Ectodermal cell (in vitro differentiated cells): ENCODE data around the gene WDR5.

Source experiments
- H3K27ac ChIP-seq: 2 replicates; pipeline ENCODE4 v1.7.0; 2013; ENCODE audit warnings: mild to moderate bottlenecking, low read depth, low read length; ENCODE audit not compliant: insufficient read depth, poor library complexity, severe bottlenecking
- H3K27me3 ChIP-seq: 2 replicates; pipeline ENCODE4 v1.7.0; 2013; ENCODE audit warnings: mild to moderate bottlenecking, low read length; ENCODE audit not compliant: insufficient read depth, control insufficient read depth, poor library complexity, severe bottlenecking
- H3K36me3 ChIP-seq: one replicate; pipeline ENCODE4 v1.7.0; 2013; ENCODE audit warnings: low read length; ENCODE audit not compliant: control insufficient read depth, insufficient read depth
- H3K4me1 ChIP-seq: one replicate; pipeline ENCODE4 v1.7.0; 2013; ENCODE audit warnings: low read length; ENCODE audit not compliant: control insufficient read depth, insufficient read depth
- H3K4me3 ChIP-seq: 2 replicates; pipeline ENCODE4 v1.7.0; 2013; ENCODE audit warnings: low read depth, low read length, control low read depth; ENCODE audit not compliant: insufficient read depth
- H3K9me3 ChIP-seq: 2 replicates; pipeline ENCODE4 v1.7.0; 2013; ENCODE audit warnings: mild to moderate bottlenecking, low read length, moderate library complexity; ENCODE audit not compliant: control insufficient read depth
- WGBS, 2 experiments: methylation state at CpG; one replicate each; pipeline ENCODE4 v1.1.7; 2013; ENCODE audit warnings: missing lambda C conversion rate in 2 of 2; 5-methylcytosine and 5-hydroxymethylcytosine counted together

Gene WDR5

GRCh38 chr9:134157378-134157885 is 21.6 kb downstream of the WDR5 start:
- Histone ChIP-seq H3K9me3 (no peaks in the 10 kb centered on the region), H3K36me3 (peaks cover 42% of the 10 kb centered on the region), H3K4me3 (no peak overlapping the region), H3K27ac (no peak overlapping the region), H3K4me1 (no peaks in the 10 kb centered on the region), H3K27me3 (peaks cover 2% of the 10 kb centered on the region)
- WGBS, 2 experiments, result 95 to 96% methylated on average over 23 of the region's 23 CpGs

DNA sequence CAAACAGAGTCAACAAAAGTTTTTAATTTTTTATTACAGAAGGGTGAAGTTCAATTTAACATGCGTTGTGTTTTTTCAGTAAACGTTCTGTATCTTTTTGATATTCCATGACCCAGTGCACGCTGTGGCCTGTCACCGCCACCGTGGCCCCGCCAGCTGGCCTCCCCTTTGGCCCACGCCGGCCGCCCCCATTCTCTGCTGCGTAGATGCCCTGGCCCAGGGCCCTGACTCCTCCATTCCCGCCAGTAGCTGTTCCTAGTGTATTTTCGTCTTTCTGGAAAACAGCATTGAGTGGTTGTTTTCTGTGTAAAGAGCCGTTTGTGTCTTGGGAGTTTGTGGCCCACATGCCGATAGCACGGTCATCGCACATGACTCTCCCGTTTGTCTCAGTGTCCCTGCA is 22.4 kb downstream of the WDR5 start:
- 94 to 95% methylated on average over 17 of the region's 17 CpGs for WGBS, 2 experiments
- H3K4me1 ChIP-seq, result no peaks in the 10 kb centered on the region
- peaks cover 10% of the 10 kb centered on the region for H3K27me3 ChIP-seq
- H3K9me3 ChIP-seq, result no peaks in the 10 kb centered on the region
- peaks cover 36% of the 10 kb centered on the region for H3K36me3 ChIP-seq
- no peak overlapping the region for H3K27ac ChIP-seq
- H3K4me3 ChIP-seq, result no peak overlapping the region

DNA sequence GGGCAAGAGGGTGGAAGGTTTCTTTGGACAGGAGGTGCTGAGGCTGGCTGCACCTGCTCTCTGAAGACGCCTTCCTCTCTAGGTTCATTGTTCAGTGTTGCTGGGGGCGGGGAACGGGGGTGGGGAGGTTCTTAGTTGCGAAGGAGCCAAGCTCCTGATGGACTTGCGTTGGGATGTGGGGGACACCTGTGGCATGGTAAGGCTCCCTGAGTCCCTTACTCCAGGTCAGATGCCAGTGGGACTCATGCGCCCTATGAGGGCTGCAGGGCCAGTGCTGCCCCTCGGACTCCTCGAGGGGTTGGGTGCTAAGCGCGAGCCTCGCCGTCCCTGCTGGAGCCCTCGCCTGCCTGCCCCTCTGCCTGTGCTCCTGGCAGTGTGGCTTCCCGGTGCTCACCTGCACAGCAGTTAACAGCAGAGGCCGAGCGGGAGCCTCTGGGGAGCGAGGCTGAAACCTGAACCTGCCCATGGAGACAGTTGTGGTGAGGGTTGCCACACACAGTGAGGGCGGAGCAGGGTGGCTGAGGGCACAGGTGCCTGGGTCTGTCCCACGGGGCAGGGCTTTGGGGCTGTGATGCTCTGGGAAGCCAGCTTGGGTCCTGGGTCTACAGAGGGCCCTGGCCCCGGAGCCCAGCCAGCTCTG is 23.0 kb downstream of the WDR5 start:
- Histone ChIP-seq H3K27ac (no peak overlapping the region), H3K9me3 (no peaks in the 10 kb centered on the region), H3K4me3 (no peak overlapping the region), H3K27me3 (peaks cover 17% of the 10 kb centered on the region), H3K36me3 (peaks cover 35% of the 10 kb centered on the region), H3K4me1 (no peaks in the 10 kb centered on the region)
- 93 to 96% methylated on average over 20 of the region's 20 CpGs for WGBS, 2 experiments

DNA sequence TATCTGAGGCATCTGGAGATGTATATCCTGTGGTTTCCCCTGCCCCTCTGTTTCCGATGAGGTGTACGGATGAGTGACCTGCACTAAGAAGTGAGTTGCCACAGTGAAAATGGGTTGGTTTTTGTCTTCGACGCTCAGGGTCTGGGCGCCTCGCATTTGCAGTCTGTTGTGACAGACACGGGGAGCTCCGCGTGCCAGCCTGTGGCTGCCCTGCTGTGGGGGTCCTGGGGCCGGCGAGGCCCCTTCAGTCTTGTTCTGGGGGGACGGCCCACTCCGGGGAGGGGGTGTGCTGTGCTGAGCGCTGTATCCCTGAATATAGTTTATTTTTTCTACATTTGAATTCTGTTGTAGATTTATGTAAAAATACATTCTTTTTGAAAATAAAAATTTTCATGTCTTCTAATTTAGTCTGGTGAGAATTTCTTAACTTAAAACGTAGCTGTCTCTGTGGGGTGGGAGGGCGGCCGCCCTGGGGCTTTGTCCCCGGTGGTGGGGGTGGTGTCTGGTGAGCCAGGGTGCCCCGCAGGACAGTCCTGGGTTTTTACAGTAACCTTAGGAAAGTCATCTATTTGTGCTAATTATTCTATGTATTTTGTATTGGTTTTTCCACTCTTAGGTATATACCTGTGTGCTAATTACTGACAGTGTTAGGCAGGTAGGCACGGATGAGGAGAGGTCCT is 23.8 kb downstream of the WDR5 start:
- H3K36me3 ChIP-seq, result peaks cover 30% of the 10 kb centered on the region
- 93 to 94% methylated on average over 19 of the region's 20 CpGs for WGBS, 2 experiments
- no peaks in the 10 kb centered on the region for H3K9me3 ChIP-seq
- peaks cover 19% of the 10 kb centered on the region for H3K27me3 ChIP-seq
- no peak overlapping the region for H3K4me3 ChIP-seq
- no peak overlapping the region for H3K27ac ChIP-seq
- H3K4me1 ChIP-seq, result no peaks in the 10 kb centered on the region

DNA sequence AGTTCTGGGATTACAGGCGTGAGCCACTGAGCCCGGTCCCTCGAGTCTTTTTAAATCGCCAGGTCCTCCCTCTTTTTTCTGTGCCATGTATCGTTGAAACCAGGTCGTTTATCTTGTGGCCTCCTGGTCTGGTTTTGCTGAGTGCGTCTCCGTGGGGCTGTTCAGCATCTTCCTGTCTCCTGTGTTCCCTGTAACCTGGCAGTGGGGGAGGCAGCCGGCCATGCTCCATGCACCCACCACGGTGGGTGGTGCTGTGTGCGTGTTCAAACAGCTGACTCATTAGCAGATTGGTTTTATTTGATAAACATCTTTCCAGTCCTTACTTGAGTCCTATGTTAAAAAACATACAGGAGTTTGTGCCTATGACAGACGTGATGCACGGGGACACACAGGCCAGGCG is 25.8 kb downstream of the WDR5 start:
- peaks cover 4% of the 10 kb centered on the region for H3K4me1 ChIP-seq
- H3K9me3 ChIP-seq, result no peaks in the 10 kb centered on the region
- H3K27me3 ChIP-seq, result peaks cover 19% of the 10 kb centered on the region
- H3K36me3 ChIP-seq, result peaks cover 14% of the 10 kb centered on the region
- 95% methylated on average over 14 of the region's 14 CpGs for WGBS, 2 experiments
- H3K27ac ChIP-seq, result no peak overlapping the region
- no peak overlapping the region for H3K4me3 ChIP-seq

DNA sequence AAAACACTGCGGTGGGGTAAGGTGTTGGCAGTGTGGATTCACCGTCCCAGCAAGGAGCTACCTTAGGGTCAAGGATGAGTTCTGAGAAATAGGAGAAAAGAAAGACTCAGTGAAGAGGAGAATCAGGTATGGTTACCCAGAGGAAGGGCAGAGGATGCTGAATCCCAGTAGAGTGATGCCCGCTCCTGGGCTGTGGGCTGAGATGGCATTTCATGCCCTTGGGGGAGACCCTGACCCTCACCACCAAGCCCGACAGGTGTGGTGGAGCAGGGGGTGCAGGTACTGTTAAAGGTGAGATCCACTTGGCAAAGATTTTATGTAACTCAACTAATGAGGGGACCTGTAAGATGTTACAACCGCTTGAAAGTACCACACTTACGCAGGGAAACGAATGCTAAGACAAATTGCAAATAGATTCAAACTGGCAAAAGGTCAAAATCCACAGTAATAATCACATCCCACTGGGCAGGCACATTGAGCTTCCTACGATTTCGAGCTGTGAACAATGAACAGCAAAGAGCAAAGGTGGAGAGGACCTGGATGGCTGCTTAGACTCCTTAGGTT is 26.4 kb downstream of the WDR5 start:
- peaks cover 19% of the 10 kb centered on the region for H3K27me3 ChIP-seq
- H3K4me1 ChIP-seq, result peaks cover 4% of the 10 kb centered on the region
- no peaks in the 10 kb centered on the region for H3K9me3 ChIP-seq
- H3K4me3 ChIP-seq, result no peak overlapping the region
- peaks cover 10% of the 10 kb centered on the region for H3K36me3 ChIP-seq
- H3K27ac ChIP-seq, result no peak overlapping the region
- WGBS, 2 experiments, result 94 to 96% methylated on average over 9 of the region's 9 CpGs

GRCh38 chr9:134162926-134163370 is 27.1 kb downstream of the WDR5 start:
- H3K4me3 ChIP-seq, result no peak overlapping the region
- peaks cover 4% of the 10 kb centered on the region for H3K4me1 ChIP-seq
- no peaks in the 10 kb centered on the region for H3K9me3 ChIP-seq
- WGBS, 2 experiments, result 68 to 75% methylated on average over 24 of the region's 24 CpGs
- no peak overlapping the region for H3K27ac ChIP-seq
- H3K27me3 ChIP-seq, result peaks cover 19% of the 10 kb centered on the region
- H3K36me3 ChIP-seq, result peaks cover 10% of the 10 kb centered on the region

GRCh38 chr9:134163371-134164196 is 27.7 kb downstream of the WDR5 start:
- WGBS, 2 experiments, result 9 to 10% methylated on average over 80 of the region's 80 CpGs
- Histone ChIP-seq H3K36me3 (peaks cover 6% of the 10 kb centered on the region), H3K4me3 (no peak overlapping the region), H3K4me1 (peaks cover 4% of the 10 kb centered on the region), H3K9me3 (no peaks in the 10 kb centered on the region), H3K27ac (no peak overlapping the region), H3K27me3 (peaks cover 19% of the 10 kb centered on the region)

DNA sequence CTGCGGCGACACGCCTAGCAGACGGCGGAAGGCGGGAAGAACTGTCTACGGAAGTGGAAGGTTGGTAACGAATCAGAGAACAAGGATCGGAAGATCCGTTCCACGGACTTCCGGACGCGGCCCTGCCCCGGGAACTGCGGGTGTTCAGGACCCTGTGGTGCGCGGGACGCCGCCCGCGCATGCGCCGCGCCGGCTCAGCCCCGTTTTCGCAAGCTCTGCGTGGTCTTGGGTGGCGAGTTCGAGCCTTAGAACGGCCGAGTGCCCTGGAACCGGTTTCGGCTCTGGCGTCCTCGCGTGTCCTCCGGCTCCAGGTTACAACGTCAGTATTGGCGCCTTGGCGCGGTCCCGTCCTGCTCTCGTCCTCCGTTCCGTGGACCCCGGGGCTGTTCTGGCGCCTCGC is 29.0 kb downstream of the WDR5 start:
- 1% methylated on average over 50 of the region's 50 CpGs for WGBS, 2 experiments
- Histone ChIP-seq H3K27me3 (peaks cover 19% of the 10 kb centered on the region), H3K4me3 (no peak overlapping the region), H3K4me1 (peaks cover 4% of the 10 kb centered on the region), H3K36me3 (no peaks in the 10 kb centered on the region), H3K27ac (no peak overlapping the region), H3K9me3 (no peaks in the 10 kb centered on the region)
